Activated CD4-positive, CD25-positive, alpha-beta regulatory T cell (primary cell): ENCODE data around the gene NUP210.
"Not testable (repeated sequence)": the region's sequence is repeated elsewhere in the genome, so short reads cannot be mapped to it uniquely, and the experiment has no call there.

Experiments
- DNase-seq, 4 experiments: peaks; one replicate each; lab custom pipeline; 2025; lab: John Stamatoyannopoulos, UW

The NUP210 gene

GRCh38 chr3:13429631-13430291, 9.6 kb upstream of the NUP210 start:
- DNase-seq: no peak

DNA sequence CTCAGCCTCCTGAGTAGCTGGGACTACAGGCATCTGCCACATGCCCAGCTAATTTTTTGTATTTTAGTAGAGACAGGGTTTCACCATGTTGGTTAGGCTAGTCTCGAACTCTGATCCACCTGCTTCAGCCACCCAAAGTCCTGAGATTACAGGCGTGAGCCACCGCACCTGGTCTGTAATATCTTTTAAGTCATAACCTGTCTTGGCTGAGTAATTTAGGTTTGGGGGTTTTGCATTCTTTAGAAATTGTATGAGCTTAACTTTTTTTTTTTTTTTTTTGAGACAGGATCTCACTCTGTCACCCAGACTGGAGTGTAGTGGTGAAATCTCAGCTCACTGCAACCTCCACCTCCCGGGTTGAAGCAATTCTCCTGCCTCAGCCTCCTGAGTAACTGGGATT, 8.6 kb upstream of the NUP210 start:
- DNase-seq: not testable (repeated sequence)

- peak in 1 of 4 experiments; percentile 14 for DNase-seq
Observed at GRCh38 chr3:13427662-13428603, 7.8 kb upstream of the NUP210 start.

GRCh38 chr3:13426591-13426990, 6.5 kb upstream of the NUP210 start:
- DNase-seq: no peak

- no peak for DNase-seq
Observed at GRCh38 chr3:13425689-13426088, 5.6 kb upstream of the NUP210 start.

- no peak for DNase-seq
Observed at GRCh38 chr3:13424865-13425617, 4.9 kb upstream of the NUP210 start.

DNA sequence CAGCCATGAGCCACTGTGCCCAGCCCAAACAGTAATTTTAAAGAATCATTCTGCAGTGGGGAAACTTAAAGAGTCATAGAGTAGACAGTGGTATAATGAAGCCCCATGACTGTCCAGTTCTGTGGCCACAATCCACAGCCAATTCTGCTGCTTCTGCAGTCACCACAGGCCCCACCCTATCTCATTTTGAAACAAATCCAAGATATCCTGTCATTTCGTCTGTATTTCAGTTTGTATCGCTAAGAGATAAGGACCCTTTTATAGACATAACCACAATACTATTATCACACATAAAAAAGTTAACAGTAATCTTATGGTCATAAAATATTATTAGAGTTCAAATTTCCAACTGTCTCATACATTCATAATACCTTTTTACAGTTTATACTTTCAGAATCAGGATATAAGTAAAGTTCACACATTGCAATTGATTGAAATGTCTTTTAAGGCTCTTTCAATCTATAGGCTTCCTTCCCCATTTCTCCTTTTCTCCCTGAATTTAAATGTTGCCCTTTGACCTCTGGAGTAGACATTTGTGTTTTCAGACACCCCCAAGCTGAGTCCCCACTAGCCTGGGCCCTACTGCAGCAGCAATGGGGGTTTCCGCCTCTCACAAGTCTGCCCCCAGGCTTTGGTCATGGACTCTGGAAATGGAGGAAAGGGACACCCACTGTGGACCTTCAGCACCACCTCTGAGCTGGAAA, 4.2 kb upstream of the NUP210 start:
- DNase-seq: no peak

- DNase-seq: peak; percentile 34 to 50 (median 42)
Observed at GRCh38 chr3:13420831-13421765, 976 bp upstream of the NUP210 start.

DNA sequence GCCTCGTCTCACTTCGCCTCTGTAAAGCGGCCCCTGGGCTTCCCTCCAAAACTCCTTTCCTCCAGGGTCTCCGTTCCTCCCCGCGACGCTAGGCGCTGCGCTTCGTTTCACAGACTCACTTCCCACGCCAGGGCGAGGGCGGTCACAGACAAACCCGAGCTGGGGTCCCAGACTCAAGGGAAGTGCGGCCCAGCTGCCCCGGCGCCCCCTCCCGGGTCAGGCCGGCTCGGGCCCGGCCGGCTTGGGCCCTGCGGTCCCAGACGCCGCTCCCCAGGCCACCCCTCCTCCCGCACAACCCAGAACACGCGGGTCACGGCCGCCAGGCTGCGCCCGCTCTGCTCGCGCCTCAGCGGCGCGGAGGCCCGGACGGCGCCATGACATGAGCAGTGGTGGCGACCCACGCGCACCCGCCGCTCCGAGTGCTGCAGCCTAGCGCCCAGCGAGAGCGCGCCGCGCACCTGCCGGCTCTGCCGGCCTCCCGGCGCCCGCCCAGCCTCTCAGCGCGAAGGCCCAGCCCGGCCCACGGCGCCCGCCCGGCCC, 547 bp downstream of the NUP210 start:
- DNase-seq: peak; percentile 21 to 53 (median 41)

DNA sequence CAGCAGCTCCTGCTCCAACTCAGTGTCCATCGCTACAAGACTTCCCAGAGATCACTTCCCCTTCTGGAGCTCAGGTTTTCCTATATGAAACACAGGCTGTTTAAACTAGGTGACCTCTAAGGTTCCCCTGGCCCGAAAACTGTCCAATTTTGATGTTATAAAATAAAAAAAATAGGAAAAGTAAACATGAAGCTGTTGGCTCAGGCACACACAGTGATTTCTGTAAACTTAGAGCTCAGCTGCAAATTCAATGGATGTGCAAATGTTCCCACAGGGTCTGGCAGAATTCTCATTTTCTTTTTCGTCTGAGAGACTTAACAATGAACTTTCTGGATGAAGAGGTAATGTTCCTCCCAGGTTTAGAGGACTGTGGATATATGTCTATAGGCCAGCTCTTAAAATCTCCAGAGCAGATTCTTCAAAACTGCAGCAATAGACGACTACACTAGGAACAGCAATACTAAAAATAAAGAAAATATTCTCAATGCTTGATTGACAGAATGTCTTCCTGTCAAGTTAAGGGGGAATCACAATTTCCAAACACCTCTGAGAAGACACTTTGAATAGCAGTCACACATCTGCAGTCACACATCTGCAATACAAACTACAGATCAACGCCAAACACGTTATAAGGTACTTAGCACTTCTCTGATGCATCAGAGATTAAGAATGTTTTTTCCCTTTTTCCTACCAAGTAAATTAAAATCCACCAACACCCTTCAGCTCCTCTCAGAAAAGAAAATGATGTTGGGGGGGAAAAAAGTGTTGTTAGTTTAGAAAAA, 2.8 kb downstream of the NUP210 start:
- no peak for DNase-seq

DNA sequence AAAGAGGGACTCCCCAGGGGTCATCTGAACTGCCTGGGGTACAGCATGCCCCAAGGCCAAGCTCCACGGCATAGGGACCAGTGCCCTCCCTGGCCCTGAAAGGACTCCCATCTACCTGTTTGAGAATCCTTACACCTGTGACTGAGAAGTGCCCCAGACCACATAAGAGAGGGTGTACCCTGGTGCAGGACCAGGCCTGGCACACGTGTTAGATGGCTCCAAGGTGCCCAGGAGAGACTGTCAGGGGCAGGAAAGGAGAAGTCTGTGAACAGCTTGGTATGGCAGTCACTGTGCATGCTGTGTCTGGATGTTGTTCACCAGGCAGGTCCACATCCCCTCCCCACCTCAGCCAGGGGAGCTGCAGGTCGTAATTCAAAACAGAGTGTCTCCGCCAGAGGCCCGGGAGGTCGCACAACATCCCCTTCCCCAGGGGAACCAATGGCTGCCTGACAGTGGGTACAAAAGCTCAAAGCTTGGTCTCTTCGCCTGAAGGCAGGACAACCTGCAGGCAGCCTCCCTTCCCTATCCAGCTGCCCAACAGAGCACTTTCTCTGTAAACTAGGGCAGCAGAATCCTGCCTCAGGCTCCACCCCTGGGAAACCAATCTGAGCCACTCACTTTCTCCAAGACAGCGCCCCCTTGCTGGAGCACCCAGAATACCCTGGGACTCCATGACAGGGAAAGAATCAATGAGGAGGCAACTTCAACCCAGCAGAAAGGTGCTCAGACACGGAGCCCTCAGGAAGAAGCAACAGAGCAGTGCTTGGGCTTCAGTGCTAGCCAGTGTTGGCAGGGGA, 3.9 kb downstream of the NUP210 start:
- DNase-seq: no peak

DNA sequence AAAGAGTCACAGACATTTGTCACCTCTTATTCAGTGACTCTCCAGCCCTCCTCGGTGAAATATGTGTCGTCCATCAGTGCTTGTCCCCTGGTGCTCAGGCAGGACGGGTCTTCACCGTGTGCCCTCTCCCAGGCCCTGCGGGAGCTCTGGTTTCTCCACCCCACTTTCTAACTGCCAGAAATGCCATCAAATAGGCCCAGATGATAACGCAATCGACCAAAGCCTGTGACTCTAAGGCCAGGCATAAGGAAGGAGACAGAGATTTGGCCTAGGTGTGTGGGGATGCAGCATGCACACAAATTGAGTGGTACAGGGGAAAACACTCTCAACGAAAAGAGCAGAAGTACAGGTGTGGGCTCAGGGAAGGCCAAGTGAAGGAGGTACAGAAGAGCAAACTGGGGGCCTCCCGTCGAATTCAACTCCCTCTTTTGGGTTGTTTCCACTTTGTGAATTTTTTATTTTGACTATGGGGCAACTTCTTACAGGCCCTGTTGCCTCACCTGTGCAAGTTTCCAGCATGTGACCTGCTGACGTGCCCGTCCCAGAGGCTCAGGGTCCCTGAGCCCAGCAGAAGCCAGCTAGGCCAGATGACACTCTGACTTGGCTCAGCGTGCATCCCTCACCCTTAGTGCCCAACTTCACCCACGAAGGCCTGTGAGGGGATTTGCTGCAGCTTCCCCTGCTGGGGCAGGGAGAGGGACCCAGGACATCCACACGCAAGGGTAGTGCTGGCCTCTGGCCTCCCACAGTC, 4.7 kb downstream of the NUP210 start:
- DNase-seq: no peak

- DNase-seq: peak; percentile 17 to 55 (median 37)
Observed at GRCh38 chr3:13414040-13414729, 5.9 kb downstream of the NUP210 start.

DNA sequence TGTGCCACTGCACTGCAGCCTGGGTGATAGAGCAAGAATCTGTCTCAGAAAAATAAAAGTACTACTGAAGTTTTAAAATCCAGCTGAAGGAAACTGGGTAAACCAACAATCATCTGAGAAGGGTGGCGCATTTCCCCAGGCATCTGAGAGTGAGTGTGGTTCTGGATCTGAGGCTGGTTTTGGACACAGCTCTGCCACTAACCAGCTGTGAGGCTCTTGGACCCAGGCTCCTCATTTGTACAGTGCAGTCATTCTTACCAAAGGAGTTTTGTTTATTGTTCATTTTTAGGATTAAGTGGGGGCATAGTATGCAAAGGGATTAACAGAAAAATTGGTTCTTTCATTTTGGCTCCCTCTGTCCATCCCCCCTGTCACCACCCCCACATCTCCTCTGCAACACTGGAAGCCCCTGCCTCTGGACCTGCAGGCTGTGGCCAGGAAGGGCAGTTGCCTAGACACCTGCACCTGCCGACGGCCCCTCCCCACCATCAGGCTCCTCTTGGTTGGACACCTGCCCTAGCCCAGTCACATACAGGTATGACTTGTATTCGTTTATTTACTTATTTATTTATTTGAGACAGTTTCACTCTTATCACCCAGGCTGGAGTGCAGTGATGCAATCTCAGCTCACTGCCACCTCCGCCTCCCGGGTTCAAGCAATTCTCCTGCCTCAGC, 8.8 kb downstream of the NUP210 start:
- no peak for DNase-seq

GRCh38 chr3:13408890-13409289, 11.2 kb downstream of the NUP210 start:
- no peak for DNase-seq

- no peak for DNase-seq
Observed at GRCh38 chr3:13407926-13408325, 12.2 kb downstream of the NUP210 start.

GRCh38 chr3:13407475-13407874, 12.6 kb downstream of the NUP210 start:
- DNase-seq: no peak
